ENCODE data around the gene RAD18.

DNA sequence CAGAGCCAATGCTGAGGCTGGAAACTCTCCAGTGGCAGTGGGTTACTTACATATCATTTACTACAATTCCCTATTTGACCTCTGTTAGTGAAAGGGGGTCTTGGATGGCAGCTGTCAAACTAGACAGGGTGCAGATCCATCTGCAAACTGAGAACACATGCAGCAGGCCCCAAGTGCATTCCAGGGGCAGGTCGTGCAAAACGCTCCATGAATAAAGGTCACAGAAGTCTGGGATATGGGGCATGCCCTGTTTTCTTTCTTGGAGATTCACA is 25.0 kb upstream of the RAD18 start:
- TF ChIP-seq ZNF16 (tag by site-specific recombination; IDR thresholded peaks at IDR 0.05; ENCODE audit: low read depth) = no peak
- TF ChIP-seq, protein P1, sequence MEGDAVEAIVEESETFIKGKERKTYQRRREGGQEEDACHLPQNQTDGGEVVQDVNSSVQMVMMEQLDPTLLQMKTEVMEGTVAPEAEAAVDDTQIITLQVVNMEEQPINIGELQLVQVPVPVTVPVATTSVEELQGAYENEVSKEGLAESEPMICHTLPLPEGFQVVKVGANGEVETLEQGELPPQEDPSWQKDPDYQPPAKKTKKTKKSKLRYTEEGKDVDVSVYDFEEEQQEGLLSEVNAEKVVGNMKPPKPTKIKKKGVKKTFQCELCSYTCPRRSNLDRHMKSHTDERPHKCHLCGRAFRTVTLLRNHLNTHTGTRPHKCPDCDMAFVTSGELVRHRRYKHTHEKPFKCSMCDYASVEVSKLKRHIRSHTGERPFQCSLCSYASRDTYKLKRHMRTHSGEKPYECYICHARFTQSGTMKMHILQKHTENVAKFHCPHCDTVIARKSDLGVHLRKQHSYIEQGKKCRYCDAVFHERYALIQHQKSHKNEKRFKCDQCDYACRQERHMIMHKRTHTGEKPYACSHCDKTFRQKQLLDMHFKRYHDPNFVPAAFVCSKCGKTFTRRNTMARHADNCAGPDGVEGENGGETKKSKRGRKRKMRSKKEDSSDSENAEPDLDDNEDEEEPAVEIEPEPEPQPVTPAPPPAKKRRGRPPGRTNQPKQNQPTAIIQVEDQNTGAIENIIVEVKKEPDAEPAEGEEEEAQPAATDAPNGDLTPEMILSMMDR (tag by site-specific recombination; IDR thresholded peaks at IDR 0.05) = no peak
- TF ChIP-seq, protein P2, sequence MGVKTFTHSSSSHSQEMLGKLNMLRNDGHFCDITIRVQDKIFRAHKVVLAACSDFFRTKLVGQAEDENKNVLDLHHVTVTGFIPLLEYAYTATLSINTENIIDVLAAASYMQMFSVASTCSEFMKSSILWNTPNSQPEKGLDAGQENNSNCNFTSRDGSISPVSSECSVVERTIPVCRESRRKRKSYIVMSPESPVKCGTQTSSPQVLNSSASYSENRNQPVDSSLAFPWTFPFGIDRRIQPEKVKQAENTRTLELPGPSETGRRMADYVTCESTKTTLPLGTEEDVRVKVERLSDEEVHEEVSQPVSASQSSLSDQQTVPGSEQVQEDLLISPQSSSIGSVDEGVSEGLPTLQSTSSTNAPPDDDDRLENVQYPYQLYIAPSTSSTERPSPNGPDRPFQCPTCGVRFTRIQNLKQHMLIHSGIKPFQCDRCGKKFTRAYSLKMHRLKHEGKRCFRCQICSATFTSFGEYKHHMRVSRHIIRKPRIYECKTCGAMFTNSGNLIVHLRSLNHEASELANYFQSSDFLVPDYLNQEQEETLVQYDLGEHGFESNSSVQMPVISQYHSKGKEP (tag by site-specific recombination; IDR thresholded peaks at IDR 0.05) = no peak
- no peak for TF ChIP-seq ZBTB20 (tag by site-specific recombination; IDR thresholded peaks at IDR 0.05)
- TF ChIP-seq ZBTB17 (tag by site-specific recombination; IDR thresholded peaks at IDR 0.05) = no peak
- no peak for TF ChIP-seq ZNF37A (tag by site-specific recombination; IDR thresholded peaks at IDR 0.05)
- TF ChIP-seq, protein P3, sequence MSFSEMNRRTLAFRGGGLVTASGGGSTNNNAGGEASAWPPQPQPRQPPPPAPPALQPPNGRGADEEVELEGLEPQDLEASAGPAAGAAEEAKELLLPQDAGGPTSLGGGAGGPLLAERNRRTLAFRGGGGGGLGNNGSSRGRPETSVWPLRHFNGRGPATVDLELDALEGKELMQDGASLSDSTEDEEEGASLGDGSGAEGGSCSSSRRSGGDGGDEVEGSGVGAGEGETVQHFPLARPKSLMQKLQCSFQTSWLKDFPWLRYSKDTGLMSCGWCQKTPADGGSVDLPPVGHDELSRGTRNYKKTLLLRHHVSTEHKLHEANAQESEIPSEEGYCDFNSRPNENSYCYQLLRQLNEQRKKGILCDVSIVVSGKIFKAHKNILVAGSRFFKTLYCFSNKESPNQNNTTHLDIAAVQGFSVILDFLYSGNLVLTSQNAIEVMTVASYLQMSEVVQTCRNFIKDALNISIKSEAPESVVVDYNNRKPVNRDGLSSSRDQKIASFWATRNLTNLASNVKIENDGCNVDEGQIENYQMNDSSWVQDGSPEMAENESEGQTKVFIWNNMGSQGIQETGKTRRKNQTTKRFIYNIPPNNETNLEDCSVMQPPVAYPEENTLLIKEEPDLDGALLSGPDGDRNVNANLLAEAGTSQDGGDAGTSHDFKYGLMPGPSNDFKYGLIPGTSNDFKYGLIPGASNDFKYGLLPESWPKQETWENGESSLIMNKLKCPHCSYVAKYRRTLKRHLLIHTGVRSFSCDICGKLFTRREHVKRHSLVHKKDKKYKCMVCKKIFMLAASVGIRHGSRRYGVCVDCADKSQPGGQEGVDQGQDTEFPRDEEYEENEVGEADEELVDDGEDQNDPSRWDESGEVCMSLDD (tag by site-specific recombination; IDR thresholded peaks at IDR 0.05) = no peak
